Activated naive CD8-positive, alpha-beta T cell treated with anti-CD3 and anti-CD28 coated beads, Interleukin-2, amount 10 ng/mL, durations not matched to agents 7 days and 5 days (primary cell): ENCODE measurements around the gene PTPRN2. TPM values are rescaled to one million over a fixed set of nuclear protein-coding genes. Genes with fewer than 3 reads are reported as not detected.
A peak's percentile ranks its signal among the peaks of the same experiment; 100 is the strongest.

Source experiments
- ATAC-seq: fragments of 150-1000 bp; cut with Tn5 transposase; one replicate; pipeline ENCODE4 v1.10.0; 2021; ENCODE audit warnings: low read depth, moderate library complexity
- POLR2A ChIA-PET: fragments of 350-600 bp; sonication (Branson Sonifier 250); formaldehyde crosslinking; loops from one replicate; lab custom pipeline; 2021; ENCODE audit warnings: antibody characterized with exemption; lab: Charles Lee
- DNase-seq: peaks from one replicate; pipeline ENCODE4 v3.0.0; 2021
- H3K27ac Mint-ChIP-seq: one replicate; pipeline ENCODE4 v1.8.0; 2022; ENCODE audit warnings: mild to moderate bottlenecking, mixed read lengths
- H3K27me3 Mint-ChIP-seq: one replicate; pipeline ENCODE4 v1.8.0; 2022; ENCODE audit warnings: mild to moderate bottlenecking, moderate library complexity, mixed read lengths
- H3K36me3 Mint-ChIP-seq: one replicate; pipeline ENCODE4 v1.8.0; 2021; ENCODE audit warnings: mild to moderate bottlenecking, mixed read lengths
- H3K4me1 Mint-ChIP-seq: one replicate; pipeline ENCODE4 v1.8.0; 2021; ENCODE audit warnings: mixed read lengths
- H3K4me3 Mint-ChIP-seq: one replicate; pipeline ENCODE4 v1.8.0; 2022; ENCODE audit warnings: mild to moderate bottlenecking, moderate library complexity, mixed read lengths
- H3K9me3 Mint-ChIP-seq: one replicate; pipeline ENCODE4 v1.8.0; 2021; ENCODE audit warnings: mixed read lengths
- total RNA-seq, 2 experiments: library from RNA; stranded (reverse); gene quantifications; one replicate each; pipeline ENCODE4 v1.2.3, GENCODE V29; 2021

Gene PTPRN2
- total RNA-seq, 2 experiments from 2014 or later = 4.5 to 4.9 TPM

DNA sequence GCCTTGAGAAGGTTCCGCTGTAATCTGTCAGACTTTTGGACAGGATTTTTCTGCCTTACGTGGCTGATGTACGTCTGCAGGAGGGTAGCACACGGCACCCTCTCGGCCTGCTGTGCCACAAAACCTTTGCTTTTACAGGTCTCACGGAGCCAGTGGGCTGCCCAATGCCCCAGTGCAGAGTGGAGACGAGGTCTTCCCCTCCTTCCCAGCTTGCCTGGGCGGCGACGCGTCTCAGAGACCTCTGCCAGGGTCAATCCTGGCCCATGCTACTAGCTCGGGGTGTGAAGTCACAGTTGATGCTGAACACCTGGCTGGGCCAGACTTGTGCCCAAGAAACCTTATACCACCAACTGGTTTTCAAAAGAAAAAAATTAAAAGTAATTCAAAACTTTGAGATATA, 724.4 kb downstream of the PTPRN2 start:
- no peak for ATAC-seq
- POLR2A ChIA-PET = no interaction called here
- no peaks in the 10 kb centered on the region for H3K9me3 Mint-ChIP-seq

DNA sequence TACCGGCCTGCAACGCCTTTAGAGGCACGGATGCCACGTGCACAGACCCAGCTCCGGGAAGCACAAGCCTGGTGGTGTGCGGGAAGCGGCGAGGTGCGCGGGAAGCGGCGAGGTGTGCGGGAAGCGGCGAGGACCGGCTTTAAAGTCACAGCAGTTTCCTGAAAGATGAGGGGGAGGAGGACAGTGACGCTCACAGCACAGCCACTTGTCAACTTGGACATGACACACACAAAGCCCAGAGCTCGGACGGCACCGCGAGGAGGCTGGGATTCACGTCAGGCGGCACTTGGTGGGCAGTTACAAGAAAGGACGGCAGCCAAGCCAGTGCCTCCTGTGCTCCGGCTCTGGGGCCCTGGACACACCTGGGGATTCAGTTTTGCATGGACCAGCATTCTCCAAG, 724.9 kb downstream of the PTPRN2 start:
- Mint-ChIP-seq H3K27me3 (no peaks in the 10 kb centered on the region), H3K27ac (no peak overlapping the region), H3K36me3 (no peaks in the 10 kb centered on the region), H3K9me3 (no peaks in the 10 kb centered on the region), H3K4me3 (no peak overlapping the region), H3K4me1 (no peaks in the 10 kb centered on the region)
- DNase-seq (no peak), ATAC-seq (no peak)
- POLR2A ChIA-PET = no interaction called here

More for the DNA sequence above, 724.4 kb downstream of the PTPRN2 start:
- Mint-ChIP-seq H3K4me1 (no peaks in the 10 kb centered on the region), H3K27ac (no peak overlapping the region), H3K36me3 (no peaks in the 10 kb centered on the region), H3K27me3 (no peaks in the 10 kb centered on the region), H3K4me3 (no peak overlapping the region)
- DNase-seq = no peak

DNA sequence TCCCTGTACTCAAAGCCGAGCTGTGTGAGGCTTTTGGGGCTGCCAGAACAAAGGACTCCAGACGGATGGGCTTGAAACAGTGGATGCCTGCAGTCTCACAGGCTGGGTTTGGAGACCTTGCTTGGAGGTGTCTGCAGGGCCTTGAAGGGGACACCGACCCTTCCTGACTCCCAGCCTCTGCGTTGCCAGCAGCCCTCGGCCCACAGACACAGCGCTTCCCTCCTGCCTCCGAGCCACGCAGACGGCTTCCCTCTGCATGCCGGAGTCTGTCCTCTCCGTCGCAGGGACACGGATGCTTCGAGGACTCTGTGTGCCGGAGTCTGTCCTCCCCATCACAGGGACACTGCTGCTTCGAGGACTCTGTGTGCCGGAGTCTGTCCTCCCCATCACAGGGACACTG, 726.1 kb downstream of the PTPRN2 start:
- H3K27ac Mint-ChIP-seq = no peak overlapping the region
- H3K27me3 Mint-ChIP-seq = no peaks in the 10 kb centered on the region
- POLR2A ChIA-PET = no interaction called here

DNA sequence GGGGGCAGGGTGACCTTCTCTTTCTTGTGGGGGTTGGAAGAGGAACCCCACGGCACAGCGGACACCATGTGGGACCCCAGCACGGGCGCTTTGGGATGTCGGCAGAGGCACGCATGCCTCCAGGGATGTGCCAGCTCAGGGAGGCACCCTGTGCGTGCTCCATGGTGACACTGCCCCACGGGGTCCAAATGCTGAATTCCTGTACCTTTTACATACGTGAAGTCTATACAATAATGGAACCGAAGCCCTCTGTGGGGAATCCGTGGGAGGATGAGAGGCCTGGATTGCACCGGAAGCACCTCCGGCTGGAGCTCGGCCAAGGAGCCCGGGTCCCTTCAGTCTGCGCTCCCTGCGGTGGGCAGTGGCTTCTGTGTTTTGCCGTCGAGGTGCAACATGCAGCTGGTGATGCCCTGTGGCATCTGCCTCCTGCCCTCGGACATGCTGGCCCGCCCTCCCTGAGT, 726.6 kb downstream of the PTPRN2 start:
- no peaks in the 10 kb centered on the region for H3K9me3 Mint-ChIP-seq
- no peak overlapping the region for H3K4me3 Mint-ChIP-seq
- ATAC-seq (no peak), DNase-seq (no peak)
- no peaks in the 10 kb centered on the region for H3K27me3 Mint-ChIP-seq
- H3K4me1 Mint-ChIP-seq = no peaks in the 10 kb centered on the region
- no peaks in the 10 kb centered on the region for H3K36me3 Mint-ChIP-seq
- POLR2A ChIA-PET = no interaction called here
- H3K27ac Mint-ChIP-seq = no peak overlapping the region

More for the DNA sequence above, 726.1 kb downstream of the PTPRN2 start:
- no peak for ATAC-seq
- DNase-seq = no peak
- Mint-ChIP-seq H3K9me3 (no peaks in the 10 kb centered on the region), H3K4me1 (no peaks in the 10 kb centered on the region), H3K36me3 (no peaks in the 10 kb centered on the region), H3K4me3 (no peak overlapping the region)

DNA sequence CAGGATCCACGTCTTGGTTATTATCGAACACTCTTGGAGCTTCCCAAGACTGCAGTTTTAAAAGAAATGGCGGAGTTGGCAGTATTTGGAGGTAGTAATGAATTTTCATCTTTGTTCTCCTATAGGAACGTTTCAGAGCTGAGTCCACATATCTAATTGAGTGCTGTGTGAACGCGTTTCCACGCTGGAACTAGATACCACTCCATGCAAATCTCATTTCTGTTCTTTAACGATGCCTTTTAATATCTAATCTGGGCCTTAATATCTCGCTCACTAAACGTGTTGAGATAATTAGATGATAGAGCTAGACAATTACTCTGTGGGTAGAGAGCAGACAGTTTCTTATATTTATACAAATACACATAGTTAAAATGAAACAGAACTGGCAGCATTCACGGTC, 727.2 kb downstream of the PTPRN2 start:
- Mint-ChIP-seq H3K4me1 (no peaks in the 10 kb centered on the region), H3K9me3 (no peaks in the 10 kb centered on the region), H3K36me3 (no peaks in the 10 kb centered on the region), H3K27me3 (no peaks in the 10 kb centered on the region), H3K4me3 (no peak overlapping the region), H3K27ac (no peak overlapping the region)
- ATAC-seq (no peak), DNase-seq (no peak)
- POLR2A ChIA-PET = no interaction called here

DNA sequence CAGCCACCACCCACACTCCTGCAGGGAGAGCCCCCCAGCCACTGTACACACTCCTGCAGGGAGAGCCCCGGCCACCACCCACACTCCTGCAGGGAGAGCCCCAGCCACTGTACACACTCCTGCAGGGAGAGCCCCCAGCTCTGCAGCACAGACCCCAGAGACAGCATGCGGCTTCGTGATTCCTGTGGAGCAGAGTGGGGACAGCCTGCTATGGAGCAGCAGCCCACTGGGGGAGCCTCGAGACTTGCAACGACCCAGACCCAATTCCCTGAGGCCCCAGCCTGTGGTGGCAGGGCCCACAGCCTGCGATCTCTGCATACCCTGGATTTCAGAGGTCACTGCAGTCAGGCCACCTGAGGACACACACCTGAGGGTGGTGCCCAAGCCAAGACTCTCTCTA, 727.7 kb downstream of the PTPRN2 start:
- Mint-ChIP-seq H3K27me3 (no peaks in the 10 kb centered on the region), H3K4me3 (no peak overlapping the region), H3K36me3 (no peaks in the 10 kb centered on the region), H3K4me1 (no peaks in the 10 kb centered on the region), H3K27ac (peak overlapping the region; percentile 21), H3K9me3 (no peaks in the 10 kb centered on the region)
- DNase-seq (no peak), ATAC-seq (no peak)
- POLR2A ChIA-PET = no interaction called here

DNA sequence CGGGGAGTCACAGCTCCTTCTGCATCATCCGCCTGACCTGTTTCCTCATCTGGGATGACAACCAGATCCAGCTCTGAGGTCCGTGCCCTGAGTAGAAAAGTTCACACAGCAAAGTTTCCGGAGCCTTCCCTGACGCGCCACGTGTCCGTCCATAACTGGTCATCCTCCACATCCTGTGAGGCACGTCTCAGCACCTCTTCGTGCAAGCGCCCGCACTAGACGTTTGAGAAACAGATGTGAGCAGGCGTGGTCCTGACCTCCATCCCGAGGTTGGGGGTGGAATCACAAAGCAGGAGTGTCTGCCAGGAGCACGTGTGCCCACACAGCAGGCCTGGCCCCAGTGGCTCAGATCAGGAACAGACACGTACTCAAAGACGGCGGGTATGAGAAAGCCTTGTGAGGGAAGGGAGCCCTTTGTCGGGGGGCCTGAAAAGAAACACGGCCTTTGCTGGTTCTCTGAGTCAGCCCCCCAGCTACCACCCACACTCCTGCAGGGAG, 730.0 kb downstream of the PTPRN2 start:
- DNase-seq (no peak), ATAC-seq (no peak)
- Mint-ChIP-seq H3K4me3 (no peak overlapping the region), H3K4me1 (no peaks in the 10 kb centered on the region), H3K36me3 (no peaks in the 10 kb centered on the region), H3K27me3 (no peaks in the 10 kb centered on the region), H3K27ac (no peak overlapping the region), H3K9me3 (no peaks in the 10 kb centered on the region)
- POLR2A ChIA-PET = no interaction called here

DNA sequence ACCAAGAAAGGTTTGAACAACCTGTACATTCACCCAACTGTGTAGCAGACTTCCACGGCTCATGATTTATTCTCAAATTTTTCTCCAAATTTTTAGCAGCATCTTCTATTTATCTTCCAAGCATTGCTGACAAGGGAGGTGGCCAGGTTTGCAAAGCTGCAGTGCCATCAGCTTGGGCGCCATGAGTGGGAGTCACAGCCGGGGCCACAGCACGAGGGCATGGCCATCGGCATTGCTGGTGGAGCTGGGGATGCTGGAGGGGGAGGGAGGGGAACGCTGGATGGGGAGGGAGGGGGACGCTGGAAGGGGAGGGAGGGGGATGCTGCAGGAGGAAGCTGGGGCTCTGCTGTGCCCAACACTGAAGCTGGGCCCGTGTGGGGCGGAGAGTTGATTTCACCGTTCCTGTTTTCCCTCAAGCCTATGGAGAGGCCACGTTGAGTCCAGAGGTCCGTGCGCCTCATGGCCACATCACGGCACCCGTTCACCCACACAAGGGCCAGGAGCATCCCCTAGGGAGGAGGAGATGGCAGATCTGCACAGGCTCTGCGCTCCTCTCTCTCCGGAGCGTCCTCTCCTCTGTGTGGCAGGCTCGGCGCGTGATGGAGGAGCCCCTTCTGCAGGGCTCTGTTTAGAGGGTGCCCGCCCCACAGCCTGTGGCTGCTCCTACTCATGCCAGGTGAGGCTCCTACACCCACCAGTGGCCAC, 730.6 kb downstream of the PTPRN2 start:
- H3K27me3 Mint-ChIP-seq = no peaks in the 10 kb centered on the region
- H3K27ac Mint-ChIP-seq = no peak overlapping the region
- POLR2A ChIA-PET = no interaction called here
- H3K4me1 Mint-ChIP-seq = no peaks in the 10 kb centered on the region
- no peak overlapping the region for H3K4me3 Mint-ChIP-seq
- no peak for DNase-seq
- H3K9me3 Mint-ChIP-seq = no peaks in the 10 kb centered on the region
- no peak for ATAC-seq
- no peaks in the 10 kb centered on the region for H3K36me3 Mint-ChIP-seq

DNA sequence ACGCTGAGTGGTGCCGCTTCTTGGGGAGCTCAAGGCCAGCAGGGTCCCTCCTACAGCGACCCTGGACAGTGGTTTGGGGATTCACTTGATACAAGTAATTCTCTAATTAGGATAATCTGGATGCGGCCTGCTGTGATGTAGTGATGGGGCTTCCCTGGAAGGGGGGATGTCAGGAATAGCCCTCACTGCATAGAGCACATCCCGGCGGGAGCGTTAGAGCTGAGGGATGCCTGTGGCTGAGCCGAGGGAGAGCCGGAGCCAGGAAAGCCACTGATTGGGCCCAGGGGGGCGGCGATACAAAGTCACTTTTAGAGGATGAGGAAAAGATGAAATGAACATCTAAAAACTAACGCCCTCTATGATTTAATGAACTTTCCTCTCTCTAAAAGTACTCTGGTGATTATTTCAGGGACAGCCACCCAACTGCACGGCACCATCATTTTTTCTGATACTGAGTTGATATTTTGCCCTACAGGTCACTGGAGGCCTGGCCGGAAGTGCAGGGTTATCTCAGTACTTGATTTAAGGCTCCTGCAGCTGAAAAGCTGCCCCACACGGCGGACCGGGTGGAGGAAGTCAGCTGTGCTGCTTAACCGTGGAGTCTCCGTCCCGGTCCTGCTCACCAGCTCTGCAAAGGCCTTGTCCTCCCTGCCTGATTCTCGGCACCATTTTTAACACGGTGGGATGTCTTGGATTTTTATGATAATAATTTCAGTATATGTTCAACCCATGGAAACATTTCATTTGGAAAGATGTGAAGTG, 732.0 kb downstream of the PTPRN2 start:
- H3K9me3 Mint-ChIP-seq = no peaks in the 10 kb centered on the region
- H3K36me3 Mint-ChIP-seq = no peaks in the 10 kb centered on the region
- no peak overlapping the region for H3K27ac Mint-ChIP-seq
- no peak for ATAC-seq
- no peak for DNase-seq
- POLR2A ChIA-PET = no interaction called here
- H3K4me3 Mint-ChIP-seq = no peak overlapping the region
- no peaks in the 10 kb centered on the region for H3K27me3 Mint-ChIP-seq
- H3K4me1 Mint-ChIP-seq = peaks cover 5% of the 10 kb centered on the region

DNA sequence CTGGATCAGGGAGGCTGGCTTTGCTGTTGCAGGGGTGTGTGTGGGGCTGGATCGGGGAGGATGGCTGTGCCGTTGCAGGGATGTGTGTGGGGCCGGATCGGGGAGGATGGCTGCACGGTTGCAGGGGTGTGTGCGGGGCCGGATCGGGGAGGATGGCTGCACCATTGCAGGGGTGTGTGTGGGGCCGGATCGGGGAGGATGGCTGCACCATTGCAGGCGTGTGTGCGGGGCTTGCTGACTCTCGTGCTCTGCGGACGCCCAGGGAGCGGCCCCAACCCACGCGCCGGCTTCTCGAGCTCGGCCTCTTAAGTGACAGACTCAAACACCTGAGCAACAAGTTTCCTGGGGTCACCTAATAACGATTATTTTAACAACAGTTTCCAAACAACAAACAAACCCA, 732.6 kb downstream of the PTPRN2 start:
- Mint-ChIP-seq H3K36me3 (no peaks in the 10 kb centered on the region), H3K9me3 (no peaks in the 10 kb centered on the region), H3K27ac (no peak overlapping the region), H3K27me3 (no peaks in the 10 kb centered on the region), H3K4me3 (no peak overlapping the region), H3K4me1 (peaks cover 5% of the 10 kb centered on the region)
- ATAC-seq (no peak), DNase-seq (no peak)
- POLR2A ChIA-PET = no interaction called here

DNA sequence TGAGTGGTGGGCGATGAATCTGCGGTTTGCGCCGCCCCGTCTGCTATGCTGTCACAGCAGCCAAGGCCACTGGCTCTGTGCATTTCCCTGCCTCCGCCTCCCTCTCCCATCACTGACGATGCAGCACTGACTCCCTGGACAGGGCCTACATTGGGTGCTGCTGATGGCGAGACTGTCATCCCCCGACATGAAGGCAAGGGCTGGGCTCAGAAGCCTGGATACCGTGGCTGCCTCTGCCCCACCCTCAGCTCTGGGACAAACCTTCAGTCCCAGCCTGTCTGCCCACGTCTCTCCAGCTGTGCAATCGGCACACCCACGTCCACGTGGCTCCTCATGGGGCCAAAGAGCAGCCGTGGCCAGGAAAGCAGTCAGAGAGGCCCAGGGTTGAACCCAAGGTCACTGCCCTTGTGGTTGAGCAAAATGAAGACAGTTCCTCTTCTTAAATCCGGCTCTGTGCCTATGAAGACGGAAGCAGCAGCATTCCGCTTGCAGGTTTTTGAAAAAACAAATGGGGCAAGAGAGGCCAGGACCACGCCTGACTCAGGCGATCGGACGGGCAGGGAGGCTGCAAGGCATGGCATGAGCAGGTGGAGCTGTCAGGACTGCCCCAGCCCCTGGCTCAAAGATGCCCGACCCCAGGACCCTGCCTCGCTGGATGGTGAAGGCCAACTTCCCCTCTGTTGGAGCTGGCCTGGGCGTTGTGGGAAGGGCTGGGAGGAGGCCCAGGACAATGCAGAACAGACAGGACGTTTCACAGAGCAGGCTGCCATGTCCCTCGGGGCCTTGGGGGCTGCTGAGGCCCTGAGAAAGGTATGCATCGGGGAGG, 733.3 kb downstream of the PTPRN2 start:
- H3K36me3 Mint-ChIP-seq = no peaks in the 10 kb centered on the region
- POLR2A ChIA-PET = no interaction called here
- no peaks in the 10 kb centered on the region for H3K27me3 Mint-ChIP-seq
- H3K4me3 Mint-ChIP-seq = no peak overlapping the region
- peaks cover 5% of the 10 kb centered on the region for H3K4me1 Mint-ChIP-seq
- ATAC-seq (no peak), DNase-seq (no peak)
- H3K9me3 Mint-ChIP-seq = no peaks in the 10 kb centered on the region
- H3K27ac Mint-ChIP-seq = no peak overlapping the region

DNA sequence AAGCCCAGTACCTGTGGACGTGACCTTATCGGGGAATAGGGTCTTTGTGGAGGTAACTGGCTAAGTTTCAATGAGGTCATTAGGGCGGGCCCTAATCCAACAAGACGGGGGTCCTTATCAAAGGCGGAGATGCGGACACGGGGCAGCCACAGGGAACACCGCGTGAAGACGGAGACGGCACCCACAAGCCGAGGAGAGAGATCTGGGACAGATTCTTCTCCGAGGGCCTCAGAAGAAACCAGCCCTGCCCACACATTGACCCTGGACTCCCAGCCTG, 733.9 kb downstream of the PTPRN2 start:
- no peaks in the 10 kb centered on the region for H3K9me3 Mint-ChIP-seq
- H3K4me3 Mint-ChIP-seq = no peak overlapping the region
- H3K27ac Mint-ChIP-seq = no peak overlapping the region
- H3K4me1 Mint-ChIP-seq = peaks cover 5% of the 10 kb centered on the region
- H3K36me3 Mint-ChIP-seq = no peaks in the 10 kb centered on the region
- ATAC-seq (no peak), DNase-seq (no peak)
- H3K27me3 Mint-ChIP-seq = no peaks in the 10 kb centered on the region
- POLR2A ChIA-PET = no interaction called here

DNA sequence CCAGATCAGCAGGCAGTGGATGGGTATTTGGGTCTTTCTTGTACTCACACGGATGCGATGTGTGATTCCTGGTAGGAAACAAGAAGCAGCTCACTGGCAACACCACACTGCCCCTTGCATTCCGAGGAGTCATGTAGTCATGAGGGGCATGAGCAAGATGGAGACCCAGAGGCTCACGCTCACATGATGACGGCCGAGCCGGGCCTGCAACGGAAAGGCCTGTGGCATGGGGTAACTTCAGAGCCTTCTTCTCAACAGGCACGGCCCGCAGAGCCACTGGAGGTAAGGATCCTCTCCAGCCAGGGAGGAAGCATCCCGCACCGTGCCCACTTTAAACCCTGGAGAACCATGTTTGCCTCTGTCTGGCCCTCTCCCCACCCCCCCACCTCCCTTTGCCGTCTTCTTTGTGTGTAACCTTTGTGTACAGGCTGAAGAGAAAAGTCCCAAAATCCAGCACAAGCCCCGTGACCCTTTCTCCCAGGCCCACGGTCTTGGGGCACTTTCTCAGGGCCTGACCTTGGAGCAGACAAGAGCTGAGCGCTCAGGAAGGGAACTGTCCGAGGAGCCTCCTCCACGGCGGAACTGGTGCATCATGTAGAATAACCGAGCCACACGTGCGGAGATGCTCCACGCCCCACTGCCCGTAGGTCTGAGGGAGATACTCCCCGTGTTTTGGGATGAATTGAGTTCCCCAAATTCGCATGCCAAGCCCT, 734.4 kb downstream of the PTPRN2 start:
- Mint-ChIP-seq H3K4me3 (no peak overlapping the region), H3K9me3 (no peaks in the 10 kb centered on the region), H3K27ac (no peak overlapping the region), H3K4me1 (peaks cover 5% of the 10 kb centered on the region), H3K36me3 (no peaks in the 10 kb centered on the region), H3K27me3 (no peaks in the 10 kb centered on the region)
- ATAC-seq = no peak
- POLR2A ChIA-PET = no interaction called here
- DNase-seq = no peak
